HepG2 (cell line): ENCODE data around the gene MAP3K14. TPM values are rescaled to one million over a fixed set of nuclear protein-coding genes. Genes with fewer than 3 reads are reported as not detected.

Experiments used
- ATAC-seq: fragments of 200-7000 bp; cut with Tn5 transposase; 3 replicates; pipeline ENCODE4 v1.9.1; 2020; ENCODE audit warnings: mild to moderate bottlenecking, moderate library complexity
- BruUV-seq: library from RNA; stranded (reverse); fragments of 400-500 nt; replicated peaks from 2 replicates; lab custom pipeline; 2021; lab: Mats Ljungman, UMichigan
- CTCF ChIA-PET: fragments of 300-600 bp; formaldehyde crosslinking; extraction: SDS; loops from one replicate; lab custom pipeline; 2021; ENCODE audit warnings: low total read pairs, inconsistent platforms, low intra/inter-chr PET ratio; lab: Yijun Ruan, JAX
- POLR2A ChIA-PET: fragments of 350-600 bp; sonication (Branson Sonifier 250); formaldehyde crosslinking; loops from one replicate; lab custom pipeline; 2020; ENCODE audit warnings: antibody characterized with exemption, inconsistent platforms; lab: Yijun Ruan, JAX
- DNase-seq: peaks from one replicate; pipeline ENCODE4 v3.0.0-alpha.2; 2015; ENCODE audit warnings: low spot score
- FAIRE-seq: peaks from 3 replicates; lab custom pipeline; 2011; peaks lifted over from hg19 to GRCh38; lab: Jason Lieb, UNC
- H2AFZ ChIP-seq: one replicate; pipeline ENCODE4 v1.6.1; 2011; ENCODE audit warnings: low read length, inconsistent platforms
- H3K27ac ChIP-seq: fragments of 300-600 bp; 3 replicates; pipeline ENCODE4 v1.8.0; 2011; ENCODE audit warnings: mixed run types, mild to moderate bottlenecking, mixed read lengths, low read length, inconsistent platforms; ENCODE audit not compliant: insufficient read depth; ENCODE audit errors: extremely low read length
- H3K27me3 ChIP-seq, 2 experiments: fragments of 200-600 bp in 1 of 2; 2 replicates in 1 of 2; 3 replicates in 1 of 2; pipeline versions ENCODE4 v1.6.0 to v1.8.0; 2011; ENCODE audit warnings: low read length in 2 of 2, mild to moderate bottlenecking in 2 of 2, moderate library complexity in 2 of 2, inconsistent platforms in 1 of 2; ENCODE audit not compliant: insufficient read depth in 2 of 2, control insufficient read depth in 1 of 2
- H3K36me3 ChIP-seq, 2 experiments: fragments of 200-600 bp in 1 of 2; replicated peaks in 1 of 2; 2 replicates in 1 of 2; 3 replicates in 1 of 2; pipeline versions ENCODE4 v1.5.1 to v1.8.0; 2011; ENCODE audit warnings: low read length in 2 of 2, inconsistent platforms in 1 of 2; ENCODE audit not compliant: insufficient read depth in 2 of 2, control insufficient read depth in 1 of 2
- H3K4me1 ChIP-seq: 2 replicates; pipeline ENCODE4 v1.5.1; 2012; ENCODE audit warnings: low read length, inconsistent platforms; ENCODE audit not compliant: insufficient read depth
- H3K4me2 ChIP-seq: 2 replicates; pipeline ENCODE4 v1.6.0; 2011; ENCODE audit warnings: low read depth, low read length, inconsistent platforms
- H3K4me3 ChIP-seq, 3 experiments: fragments of 200-600 bp in 1 of 3; sonication (generic), shearing (Covaris generic) in 1 of 3; replicated peaks in 1 of 3; 2 replicates each; pipeline ENCODE4 v1.5.1; 2011 to 2016; ENCODE audit warnings: low read length in 3 of 3, inconsistent platforms in 2 of 3, low read depth in 2 of 3, mild to moderate bottlenecking in 2 of 3, control low read depth in 1 of 3, mixed read lengths in 1 of 3; ENCODE audit not compliant: insufficient read depth in 1 of 3
- H3K79me2 ChIP-seq: one replicate; pipeline ENCODE4 v1.6.1; 2011; ENCODE audit warnings: low read length, inconsistent platforms; ENCODE audit not compliant: insufficient read depth
- H3K9ac ChIP-seq: 2 replicates; pipeline ENCODE4 v1.6.0; 2011; ENCODE audit warnings: mild to moderate bottlenecking, low read depth, low read length, inconsistent platforms; ENCODE audit not compliant: insufficient read depth
- H3K9me3 ChIP-seq: 2 replicates; pipeline ENCODE4 v1.5.1; 2012; ENCODE audit warnings: mild to moderate bottlenecking, low read length
- H4K20me1 ChIP-seq: 2 replicates; pipeline ENCODE4 v1.6.0; 2011; ENCODE audit warnings: inconsistent platforms, mild to moderate bottlenecking, low read length, moderate library complexity; ENCODE audit not compliant: insufficient read depth
- DMAP1 ChIP-seq: IDR thresholded peaks from 2 replicates; pipeline ENCODE4 v1.6.1; 2016
- GATA4 ChIP-seq: sonication (generic); IDR thresholded peaks from 2 replicates; pipeline ENCODE4 v1.6.1; 2016; ENCODE audit warnings: antibody characterized with exemption, low read depth, borderline replicate concordance
- MAFK ChIP-seq, 2 experiments: IDR thresholded peaks in 1 of 2; conservative IDR thresholded peaks in 1 of 2; 2 replicates each; pipeline ENCODE4 v1.6.1; 2011; ENCODE audit warnings: improper control_type of control experiment in 2 of 2, low read length in 2 of 2
- ZFP1 ChIP-seq: IDR thresholded peaks from 2 replicates; pipeline ENCODE4 v1.6.1; 2016
- ZNF747 ChIP-seq: sonication (generic); formaldehyde crosslinking; IDR thresholded peaks from 2 replicates; pipeline ENCODE4 v1.8.1; 2023; ENCODE audit warnings: missing genetic modification reagents, mild to moderate bottlenecking, borderline replicate concordance
- WGBS: methylation state at CpG from one replicate; pipeline ENCODE4 v1.1.6; 2017; ENCODE audit warnings: low lambda C conversion rate; 5-methylcytosine and 5-hydroxymethylcytosine counted together
- in situ Hi-C: cut with HindIII; loops from 2 replicates; pipeline ENCODE4 v1.10.0; 2017; ENCODE audit warnings: low pct_unique_long_range_greater_than_20kb; ENCODE audit not compliant: extremely low pct_ligation_motif_present
- intact Hi-C: fragments of 100-400 bp; cut with micrococcal nuclease; formaldehyde crosslinking; loops from one replicate; pipeline ENCODE4 v1.10.0; 2022; ENCODE audit not compliant: unreplicated experiment
- polyA plus RNA-seq, 8 experiments: library from polyadenylated mRNA; depleted of rRNA in 3 of 8; stranded (reverse) in 7 of 8; unstranded in 1 of 8; fragments of >200 nt; fragmentation: Illumina TruSeq in 4 of 8; extraction: Trizol in 4 of 8; gene quantifications; 2 replicates each; pipeline versions ENCODE4 v1.2.1 to v1.2.3, GENCODE V29; 2011 to 2016; ENCODE audit warnings: low read depth in 4 of 8, missing spikeins in 1 of 8, mixed read lengths in 1 of 8; ENCODE audit not compliant: insufficient read depth in 1 of 8
- total RNA-seq, 5 experiments: library from RNA; depleted of rRNA; stranded (reverse); fragments of >200 nt; fragmentation: Illumina TruSeq; extraction: Trizol; gene quantifications; 2 replicates each; pipeline ENCODE4 v1.2.3, GENCODE V29; 2016; ENCODE audit warnings: low read depth in 1 of 5
- TF ChIP-seq, protein P1 (sequence below): sonication (generic); formaldehyde crosslinking; IDR thresholded peaks from 2 replicates; pipeline ENCODE4 v1.8.1; 2023; ENCODE audit warnings: mild to moderate bottlenecking, missing genetic modification reagents
- TF ChIP-seq, protein P2 (sequence below): sonication (generic); formaldehyde crosslinking; IDR thresholded peaks from 2 replicates; pipeline ENCODE4 v1.5.1; 2020; ENCODE audit warnings: mild to moderate bottlenecking, missing genetic modification reagents, moderate library complexity
- TF ChIP-seq, protein P3 (sequence below): sonication (generic); formaldehyde crosslinking; conservative IDR thresholded peaks from 2 replicates; pipeline ENCODE4 v1.4.0; 2020; ENCODE audit warnings: missing genetic modification reagents

Gene MAP3K14
- total and polyA plus RNA-seq, 2 of the 13 experiments (the other 11 are each of a cell fraction or from before 2014, with no cell fraction given): 2.6 TPM

DNA sequence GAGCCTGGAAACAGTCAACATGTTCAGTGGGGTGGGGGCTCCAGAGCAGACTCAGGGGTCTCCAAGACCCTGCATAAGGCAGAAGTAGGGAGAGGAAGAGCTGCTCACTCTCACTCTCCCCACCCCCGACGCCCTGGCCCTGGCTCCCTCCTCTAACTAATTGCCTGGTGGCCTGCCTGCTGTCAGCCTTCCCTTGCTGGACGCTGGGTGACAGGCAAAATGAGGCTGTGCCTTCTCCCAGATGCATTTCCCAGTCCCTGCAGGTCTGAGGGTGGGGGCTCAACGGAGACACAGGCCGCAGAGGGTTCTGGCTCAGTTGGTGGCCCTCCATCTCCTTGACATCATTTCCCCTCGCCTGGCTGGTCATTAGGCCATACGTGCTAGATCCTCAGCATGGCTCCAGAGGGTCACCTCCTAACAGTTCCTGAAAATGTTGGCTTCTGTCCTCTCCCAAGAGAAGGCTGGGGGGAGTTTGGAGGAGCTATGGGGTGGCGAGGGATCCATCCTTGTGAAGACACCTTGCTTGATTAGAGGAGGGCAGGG lies 93.8 kb downstream of the MAP3K14 start:
- H3K36me3 ChIP-seq: no peaks in the 10 kb centered on the region
- no TSS peak for BruUV-seq
- H4K20me1 ChIP-seq: no peaks in the 10 kb centered on the region
- H3K4me2 ChIP-seq: no peak overlapping the region
- POLR2A ChIA-PET: no interaction called here
- no peak for DNase-seq
- no peak overlapping the region for H3K9ac ChIP-seq
- no peaks in the 10 kb centered on the region for H3K9me3 ChIP-seq
- H2AFZ ChIP-seq: no peak overlapping the region
- TF ChIP-seq, protein P1, sequence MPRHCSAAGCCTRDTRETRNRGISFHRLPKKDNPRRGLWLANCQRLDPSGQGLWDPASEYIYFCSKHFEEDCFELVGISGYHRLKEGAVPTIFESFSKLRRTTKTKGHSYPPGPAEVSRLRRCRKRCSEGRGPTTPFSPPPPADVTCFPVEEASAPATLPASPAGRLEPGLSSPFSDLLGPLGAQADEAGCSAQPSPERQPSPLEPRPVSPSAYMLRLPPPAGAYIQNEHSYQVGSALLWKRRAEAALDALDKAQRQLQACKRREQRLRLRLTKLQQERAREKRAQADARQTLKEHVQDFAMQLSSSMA (CRISPR knock-in tag): no peak
- TF ChIP-seq, protein P2, sequence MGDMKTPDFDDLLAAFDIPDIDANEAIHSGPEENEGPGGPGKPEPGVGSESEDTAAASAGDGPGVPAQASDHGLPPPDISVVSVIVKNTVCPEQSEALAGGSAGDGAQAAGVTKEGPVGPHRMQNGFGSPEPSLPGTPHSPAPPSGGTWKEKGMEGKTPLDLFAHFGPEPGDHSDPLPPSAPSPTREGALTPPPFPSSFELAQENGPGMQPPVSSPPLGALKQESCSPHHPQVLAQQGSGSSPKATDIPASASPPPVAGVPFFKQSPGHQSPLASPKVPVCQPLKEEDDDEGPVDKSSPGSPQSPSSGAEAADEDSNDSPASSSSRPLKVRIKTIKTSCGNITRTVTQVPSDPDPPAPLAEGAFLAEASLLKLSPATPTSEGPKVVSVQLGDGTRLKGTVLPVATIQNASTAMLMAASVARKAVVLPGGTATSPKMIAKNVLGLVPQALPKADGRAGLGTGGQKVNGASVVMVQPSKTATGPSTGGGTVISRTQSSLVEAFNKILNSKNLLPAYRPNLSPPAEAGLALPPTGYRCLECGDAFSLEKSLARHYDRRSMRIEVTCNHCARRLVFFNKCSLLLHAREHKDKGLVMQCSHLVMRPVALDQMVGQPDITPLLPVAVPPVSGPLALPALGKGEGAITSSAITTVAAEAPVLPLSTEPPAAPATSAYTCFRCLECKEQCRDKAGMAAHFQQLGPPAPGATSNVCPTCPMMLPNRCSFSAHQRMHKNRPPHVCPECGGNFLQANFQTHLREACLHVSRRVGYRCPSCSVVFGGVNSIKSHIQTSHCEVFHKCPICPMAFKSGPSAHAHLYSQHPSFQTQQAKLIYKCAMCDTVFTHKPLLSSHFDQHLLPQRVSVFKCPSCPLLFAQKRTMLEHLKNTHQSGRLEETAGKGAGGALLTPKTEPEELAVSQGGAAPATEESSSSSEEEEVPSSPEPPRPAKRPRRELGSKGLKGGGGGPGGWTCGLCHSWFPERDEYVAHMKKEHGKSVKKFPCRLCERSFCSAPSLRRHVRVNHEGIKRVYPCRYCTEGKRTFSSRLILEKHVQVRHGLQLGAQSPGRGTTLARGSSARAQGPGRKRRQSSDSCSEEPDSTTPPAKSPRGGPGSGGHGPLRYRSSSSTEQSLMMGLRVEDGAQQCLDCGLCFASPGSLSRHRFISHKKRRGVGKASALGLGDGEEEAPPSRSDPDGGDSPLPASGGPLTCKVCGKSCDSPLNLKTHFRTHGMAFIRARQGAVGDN (CRISPR knock-in tag): peak; percentile 20; the same call in 1 of the 2 replicates
- TF ChIP-seq DMAP1 (CRISPR knock-in tag) (no peak), GATA4 (no peak), ZFP1 (CRISPR knock-in tag) (no peak), ZNF747 (no peak), MAFK (conservative IDR thresholded peaks at IDR 0.05 in 1 of 2, IDR thresholded peaks at IDR 0.05 in 1 of 2; ENCODE audit: low read length in 2 of 2) (no peak)
- TF ChIP-seq, protein P3, sequence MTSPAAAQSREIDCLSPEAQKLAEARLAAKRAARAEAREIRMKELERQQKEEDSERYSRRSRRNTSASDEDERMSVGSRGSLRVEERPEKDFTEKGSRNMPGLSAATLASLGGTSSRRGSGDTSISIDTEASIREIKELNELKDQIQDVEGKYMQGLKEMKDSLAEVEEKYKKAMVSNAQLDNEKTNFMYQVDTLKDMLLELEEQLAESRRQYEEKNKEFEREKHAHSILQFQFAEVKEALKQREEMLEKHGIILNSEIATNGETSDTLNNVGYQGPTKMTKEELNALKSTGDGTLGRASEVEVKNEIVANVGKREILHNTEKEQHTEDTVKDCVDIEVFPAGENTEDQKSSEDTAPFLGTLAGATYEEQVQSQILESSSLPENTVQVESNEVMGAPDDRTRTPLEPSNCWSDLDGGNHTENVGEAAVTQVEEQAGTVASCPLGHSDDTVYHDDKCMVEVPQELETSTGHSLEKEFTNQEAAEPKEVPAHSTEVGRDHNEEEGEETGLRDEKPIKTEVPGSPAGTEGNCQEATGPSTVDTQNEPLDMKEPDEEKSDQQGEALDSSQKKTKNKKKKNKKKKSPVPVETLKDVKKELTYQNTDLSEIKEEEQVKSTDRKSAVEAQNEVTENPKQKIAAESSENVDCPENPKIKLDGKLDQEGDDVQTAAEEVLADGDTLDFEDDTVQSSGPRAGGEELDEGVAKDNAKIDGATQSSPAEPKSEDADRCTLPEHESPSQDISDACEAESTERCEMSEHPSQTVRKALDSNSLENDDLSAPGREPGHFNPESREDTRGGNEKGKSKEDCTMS: no peak
- TF ChIP-seq, all 625 proteins: peak for 1
- H3K4me3 ChIP-seq: no peak overlapping the region
- no peak overlapping the region for H3K27ac ChIP-seq
- ATAC-seq: no peak
- H3K27me3 ChIP-seq: peaks cover 25 to 65% of the 10 kb centered on the region in 2 experiments; a peak in 4 of 5 replicates
- no peak for FAIRE-seq
- intact Hi-C loops (no loop called here), in situ Hi-C loops (no loop called here)
- no peaks in the 10 kb centered on the region for H3K79me2 ChIP-seq
- CTCF ChIA-PET: no interaction called here
- peaks cover 37% of the 10 kb centered on the region for H3K4me1 ChIP-seq
- 39% methylated on average over 6 of the region's 8 CpGs for WGBS
